ENCODE results near the gene DNAJC28. TPM values are rescaled to one million over a fixed set of nuclear protein-coding genes. Genes with fewer than 3 reads are reported as not detected.

DNAJC28 gene
- 1.0 and 1.6 TPM in 2 replicates for total RNA-seq

DNA sequence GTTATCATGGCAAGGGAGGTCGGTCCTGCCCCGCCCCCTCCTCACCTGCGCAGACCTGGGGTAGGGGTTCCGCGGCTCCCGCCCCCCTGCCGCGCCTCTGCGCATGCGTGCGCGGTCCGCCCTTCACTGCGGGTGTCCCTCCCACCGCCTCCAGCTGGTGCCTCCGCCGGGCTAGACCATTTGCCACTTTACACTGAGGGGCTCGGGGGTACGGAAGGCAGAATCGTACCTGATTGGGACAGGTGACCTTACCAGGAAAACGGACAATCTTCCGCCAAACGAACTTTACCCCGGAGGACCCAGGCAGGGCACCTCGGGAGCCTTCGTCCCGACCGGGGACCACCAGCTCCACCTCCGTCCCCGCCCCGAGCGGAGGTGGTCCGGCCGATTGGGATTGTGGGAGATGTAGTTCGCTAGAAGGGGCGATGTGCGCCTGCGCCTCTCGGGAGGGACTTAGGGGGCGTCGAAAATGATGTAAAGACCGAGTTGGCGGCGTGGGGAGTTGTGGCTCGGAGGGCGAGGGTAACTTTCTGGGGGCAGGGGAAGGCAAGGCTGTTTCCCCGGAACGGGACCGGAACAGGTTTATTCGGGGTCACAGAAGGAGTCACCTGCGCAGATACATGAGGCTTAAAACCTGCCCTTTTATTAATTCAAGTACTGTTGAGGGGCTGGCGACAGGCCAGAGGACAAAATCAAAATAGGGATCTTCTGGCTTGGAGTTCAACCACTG lies at the start of gene DNAJC28:
Gene DNAJC28 (minus strand): TSS at position 344 of the 730 bp plus-strand sequence. CDS start 2,323 bp downstream, outside the sequence.

DNA sequence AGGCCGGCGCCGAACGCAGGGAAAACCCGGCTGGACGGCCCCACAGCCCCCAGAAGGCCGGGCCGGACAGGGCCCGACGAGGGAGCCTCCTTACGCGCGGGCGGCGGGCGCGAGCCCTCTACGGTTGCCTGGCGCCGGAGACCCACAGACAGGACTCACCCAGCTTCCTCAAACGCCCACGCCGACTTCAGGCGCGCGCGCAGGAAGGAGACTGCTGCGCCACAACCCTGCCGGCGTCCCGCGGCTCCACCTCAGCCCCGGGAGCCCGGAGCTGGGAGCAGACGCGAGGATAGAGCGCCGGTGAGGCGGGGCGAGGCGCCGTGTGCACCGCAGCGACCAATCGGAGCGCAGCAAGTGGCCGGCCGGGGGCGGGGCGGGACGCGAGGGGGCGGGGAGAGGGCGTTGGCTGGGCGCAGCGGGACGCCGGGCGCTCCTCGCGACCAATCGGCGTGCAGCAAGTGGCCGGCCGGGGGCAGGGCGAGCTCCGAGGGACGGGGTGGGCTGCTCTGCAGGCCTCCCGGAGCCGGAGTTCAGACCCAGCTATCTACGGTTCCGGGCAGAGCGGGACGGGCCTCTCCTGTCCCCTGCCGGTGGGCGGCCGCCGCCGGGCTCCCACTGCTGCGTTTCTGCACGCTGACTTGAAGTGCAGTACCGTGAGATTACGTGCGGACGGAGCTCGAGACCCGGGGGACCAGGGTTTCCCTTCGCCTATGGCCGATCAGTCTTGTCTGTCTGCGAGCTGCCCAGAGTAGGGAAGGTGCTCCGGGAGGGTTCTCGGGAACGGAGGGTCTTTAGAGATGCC lies 11.6 kb downstream of the DNAJC28 start, which contains the start of gene TMEM50B:
Gene TMEM50B (minus strand): TSS at position 296 of the 802 bp plus-strand sequence. CDS start 11,089 bp downstream, outside the sequence.

Other genes starting within 250 kb of the DNAJC28 start
- 24.6 and 28.0 TPM in 2 replicates for gene IL10RB, start 225.3 kb downstream of the DNAJC28 start, total RNA-seq
- gene IFNAR1, start 166.7 kb downstream of the DNAJC28 start, total RNA-seq: 16.4 and 26.6 TPM in 2 replicates
- 55.7 and 82.7 TPM in 2 replicates for gene IFNGR2, start 88.3 kb downstream of the DNAJC28 start, total RNA-seq
- gene TMEM50B, start 11.7 kb downstream of the DNAJC28 start, total RNA-seq: 16.3 and 23.2 TPM in 2 replicates
- gene GART, start 50.4 kb upstream of the DNAJC28 start, total RNA-seq: 103 and 141 TPM in 2 replicates
- gene SON, start 51.3 kb upstream of the DNAJC28 start, total RNA-seq: 147 and 253 TPM in 2 replicates
- gene DONSON, start 97.0 kb upstream of the DNAJC28 start, total RNA-seq: 4.8 and 10.3 TPM in 2 replicates
- 16.1 and 22.3 TPM in 2 replicates for gene CRYZL1, start 150.0 kb upstream of the DNAJC28 start, total RNA-seq
- gene ITSN1, start 150.8 kb upstream of the DNAJC28 start, total RNA-seq: 13.7 and 22.2 TPM in 2 replicates

All from nasal cavity respiratory epithelium epithelial cell of viscerocranial mucosa (primary cell).